NCI-H2171 (cell line): ENCODE measurements around the gene NDC80.
"Not testable (repeated sequence)": the region's sequence is repeated elsewhere in the genome, so short reads cannot be mapped to it uniquely, and the experiment has no call there.

ENCODE experiments used
- DNase-seq: peaks from one replicate; lab custom pipeline; 2025; lab: John Stamatoyannopoulos, UW

NDC80 gene

DNA sequence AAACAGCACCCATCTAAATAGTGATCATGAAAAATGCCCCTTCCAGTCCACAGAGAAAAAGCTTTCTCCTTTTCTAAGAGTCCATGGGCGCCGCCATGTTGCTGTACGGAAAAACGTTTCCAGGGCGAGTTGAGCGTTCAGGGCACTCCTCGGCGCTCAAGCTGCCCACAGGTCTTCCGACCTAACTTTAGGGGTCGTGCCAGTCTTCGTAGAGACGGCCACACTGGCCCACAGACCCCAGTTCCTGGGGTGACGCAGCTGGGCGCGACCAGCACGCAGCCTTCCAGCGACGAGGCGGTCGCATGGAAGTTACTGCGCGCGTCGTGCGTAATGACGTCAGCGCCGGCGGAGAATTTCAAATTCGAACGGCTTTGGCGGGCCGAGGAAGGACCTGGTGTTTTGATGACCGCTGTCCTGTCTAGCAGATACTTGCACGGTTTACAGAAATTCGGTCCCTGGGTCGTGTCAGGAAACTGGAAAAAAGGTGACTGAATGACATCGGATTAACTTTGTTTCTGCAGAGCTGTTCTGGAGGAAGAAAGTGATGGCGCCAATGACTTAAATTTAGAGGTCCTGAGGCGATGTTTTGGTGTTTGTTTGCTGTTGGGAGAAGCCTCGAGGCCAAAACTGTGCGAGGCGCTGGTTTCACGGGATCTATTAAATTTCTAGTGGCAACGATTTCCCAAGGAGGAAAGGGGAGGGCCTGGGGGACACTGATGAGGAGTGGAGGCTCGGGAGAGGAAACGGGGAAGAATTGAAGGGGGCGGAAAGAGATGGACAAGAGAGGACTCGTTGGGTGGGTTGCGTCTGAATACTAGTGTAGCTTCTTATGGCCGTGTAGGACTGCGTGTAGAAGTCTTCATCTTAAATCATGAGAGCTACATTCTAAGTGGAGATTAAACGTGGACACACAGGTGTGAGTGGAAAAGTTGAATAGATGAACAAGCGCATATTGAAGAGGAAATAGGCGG is at the start of gene NDC80, which contains the start of gene METTL4:
TSS of gene NDC80 (plus strand) at position 358 of the 971 bp plus-strand sequence. CDS start 1,429 bp downstream, outside the sequence.
TSS of gene METTL4 (minus strand) at position 306 of the 971 bp plus-strand sequence. CDS start 4,289 bp downstream, outside the sequence.
- peak; percentile 83 for DNase-seq

DNA sequence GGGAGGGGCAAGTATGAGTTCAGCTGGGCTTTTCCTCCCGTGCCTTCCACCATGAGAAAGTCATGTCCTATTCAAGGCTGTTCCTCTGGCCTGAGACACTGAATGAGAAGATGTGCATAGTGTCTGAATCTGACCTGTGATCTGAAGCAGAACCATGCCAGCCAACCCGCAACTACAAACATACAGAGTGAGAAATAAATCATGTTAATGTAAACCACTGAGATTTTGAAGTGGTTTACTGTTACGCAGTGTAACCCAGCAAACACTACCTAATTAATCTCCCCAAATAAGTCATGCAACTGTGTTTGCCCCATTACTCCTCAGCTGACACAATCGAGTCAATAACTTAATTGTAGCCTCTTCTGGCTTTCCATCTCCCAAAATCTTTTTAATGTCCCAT is 49.2 kb upstream of the NDC80 start:
- DNase-seq: no peak

DNA sequence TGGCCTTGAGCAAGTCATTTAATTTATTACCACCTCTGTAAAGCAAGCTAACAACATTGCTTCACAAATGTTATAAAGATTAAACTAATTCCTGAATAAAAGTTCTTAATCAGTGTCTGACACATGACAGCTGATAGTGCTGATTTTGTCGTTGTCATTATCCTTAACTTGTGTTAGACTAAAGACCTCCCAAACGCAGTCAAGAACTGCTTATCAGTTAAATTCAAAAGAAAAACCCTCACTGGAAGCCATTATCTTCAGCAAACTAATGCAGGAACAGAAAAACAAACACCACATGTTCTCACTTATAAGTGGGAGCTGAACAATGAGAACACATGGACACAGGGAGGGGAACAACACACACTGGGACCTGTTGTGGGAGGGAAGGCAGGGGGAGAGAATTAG is 46.6 kb upstream of the NDC80 start:
- DNase-seq: not testable (repeated sequence)

DNA sequence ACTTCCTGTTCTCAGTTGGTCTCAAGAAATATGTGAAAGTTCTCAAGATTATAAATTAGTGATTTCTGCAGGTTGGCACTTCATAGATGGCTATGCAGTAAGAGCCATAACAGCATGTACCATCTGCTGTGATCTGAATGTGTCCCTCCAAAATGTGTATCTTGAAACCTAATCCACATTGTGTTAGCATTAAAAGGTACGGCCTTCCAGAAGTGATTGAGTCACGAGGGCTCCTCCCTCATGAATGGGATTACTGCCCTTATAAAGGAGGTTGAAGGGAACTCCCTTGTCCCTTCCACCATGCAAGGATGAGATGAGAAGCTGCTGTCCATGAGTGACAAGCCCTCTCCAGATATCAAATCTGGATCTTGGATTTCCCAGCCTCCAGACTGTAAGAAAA is 45.0 kb upstream of the NDC80 start:
- DNase-seq: peak; percentile 77

DNA sequence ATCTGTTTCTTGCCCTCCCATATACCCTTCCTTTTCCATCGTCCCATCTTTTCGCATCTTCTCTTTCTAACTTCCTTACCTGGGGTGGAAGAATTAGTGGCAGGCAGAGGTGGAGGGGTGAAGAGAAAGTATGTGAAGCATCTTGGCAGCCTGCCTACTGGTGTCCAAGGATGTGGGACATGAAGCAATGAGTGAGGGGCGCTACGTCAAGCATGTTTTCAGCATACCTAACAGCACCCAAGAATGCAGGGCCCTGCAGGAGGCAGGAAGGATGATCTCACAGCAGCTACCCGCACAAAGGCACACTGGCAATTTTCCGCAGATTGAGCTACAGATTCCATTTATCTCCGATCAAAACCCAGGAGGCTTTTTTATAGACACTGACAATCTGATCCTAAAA is 42.2 kb upstream of the NDC80 start:
- no peak for DNase-seq

DNA sequence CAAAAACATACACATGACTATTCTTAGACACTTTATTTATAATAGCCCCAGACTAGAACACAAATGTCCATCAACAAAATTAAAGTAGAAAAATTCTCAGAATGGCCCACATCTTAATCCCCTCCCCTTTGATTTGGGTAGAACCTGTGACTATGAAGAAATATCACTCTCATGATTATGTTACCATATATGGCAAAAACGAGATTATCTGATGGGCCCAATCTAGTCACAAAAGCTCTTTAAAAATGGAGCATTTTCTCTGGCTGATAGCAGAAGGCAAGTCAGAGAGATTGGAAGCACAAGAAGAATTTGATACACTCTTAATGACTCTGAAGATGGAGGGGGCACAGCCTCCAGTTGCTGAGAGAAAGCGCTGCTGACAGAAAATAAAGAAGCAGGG is 39.6 kb upstream of the NDC80 start:
- no peak for DNase-seq

DNA sequence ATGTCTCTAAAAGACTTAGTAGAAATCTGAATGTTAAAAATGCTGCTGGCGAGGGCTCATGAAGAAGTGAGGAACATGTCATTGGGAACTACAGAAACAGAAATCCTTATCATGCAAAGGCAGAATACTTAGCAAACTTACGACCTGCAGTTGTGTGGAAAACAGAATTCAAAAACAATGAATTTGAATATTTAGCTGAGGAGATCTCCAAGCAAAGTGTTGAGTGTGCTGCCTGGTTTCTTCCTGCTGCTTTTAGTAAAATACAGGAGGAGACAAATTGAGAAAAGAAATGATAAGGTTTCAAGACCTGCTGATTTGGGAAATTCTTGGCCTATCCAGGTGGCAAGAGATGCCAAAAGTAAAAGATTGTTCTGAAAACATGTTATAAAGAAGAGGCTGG is 38.6 kb upstream of the NDC80 start:
- DNase-seq: no peak

DNA sequence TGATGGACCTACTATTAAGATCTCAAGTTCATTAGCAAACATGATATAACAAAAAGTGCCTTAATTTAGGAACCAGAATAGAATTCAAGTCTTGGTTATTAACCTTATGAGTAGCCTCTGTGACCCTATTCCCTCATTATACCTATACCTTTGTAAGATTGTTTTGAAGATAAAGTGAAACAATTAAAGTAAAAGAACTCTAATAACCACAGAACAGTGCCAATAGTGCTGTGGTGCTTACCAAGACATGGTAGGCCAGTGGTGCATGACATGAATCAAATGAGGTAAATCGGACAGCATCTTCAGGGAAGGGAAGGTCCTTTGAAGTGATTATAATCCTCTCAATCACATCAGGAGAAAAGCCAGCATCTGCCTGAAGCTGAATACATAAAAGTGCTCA is 36.5 kb upstream of the NDC80 start:
- no peak for DNase-seq

DNA sequence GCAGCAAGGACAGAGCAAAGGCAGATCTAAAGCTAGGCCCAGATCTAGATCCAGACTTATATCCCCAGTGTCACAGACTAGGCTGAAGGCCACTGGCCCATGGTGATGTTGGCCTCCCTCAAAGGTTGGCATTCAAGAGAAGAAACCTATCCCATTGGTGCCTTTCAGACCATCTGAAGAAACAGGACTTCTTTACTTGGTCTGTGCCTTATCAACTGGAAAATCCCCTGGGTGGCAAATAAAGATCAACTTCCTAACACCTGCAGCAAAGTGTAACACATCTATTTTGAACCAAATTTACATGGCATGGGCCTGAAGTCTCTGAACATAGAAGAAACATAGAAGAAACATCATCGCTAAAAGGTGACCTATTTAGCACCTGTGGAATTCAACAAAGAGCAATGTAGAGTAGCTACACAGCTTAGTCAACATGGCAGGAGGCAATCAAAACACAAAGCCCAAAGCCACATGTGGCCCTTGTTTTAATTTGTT is 35.9 kb upstream of the NDC80 start:
- no peak for DNase-seq

DNA sequence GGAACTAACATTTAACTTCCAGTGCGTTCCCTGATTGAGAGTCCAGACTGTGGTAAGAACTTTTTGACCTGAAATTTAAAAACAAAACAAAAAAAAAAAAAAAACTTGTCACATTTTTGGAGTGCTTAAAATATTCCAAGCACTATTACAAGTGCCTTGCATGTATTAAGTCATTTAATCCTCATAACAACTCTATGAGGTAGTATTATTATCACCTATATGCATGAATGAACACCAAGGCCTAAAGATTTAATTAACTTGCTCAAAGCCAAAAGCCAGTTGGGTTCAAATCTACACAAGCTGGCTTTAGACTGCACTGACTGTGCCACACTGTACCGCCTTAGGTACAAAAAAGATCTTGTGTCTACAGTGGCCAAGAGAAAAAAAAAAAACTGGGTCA is 35.3 kb upstream of the NDC80 start:
- DNase-seq: no peak

DNA sequence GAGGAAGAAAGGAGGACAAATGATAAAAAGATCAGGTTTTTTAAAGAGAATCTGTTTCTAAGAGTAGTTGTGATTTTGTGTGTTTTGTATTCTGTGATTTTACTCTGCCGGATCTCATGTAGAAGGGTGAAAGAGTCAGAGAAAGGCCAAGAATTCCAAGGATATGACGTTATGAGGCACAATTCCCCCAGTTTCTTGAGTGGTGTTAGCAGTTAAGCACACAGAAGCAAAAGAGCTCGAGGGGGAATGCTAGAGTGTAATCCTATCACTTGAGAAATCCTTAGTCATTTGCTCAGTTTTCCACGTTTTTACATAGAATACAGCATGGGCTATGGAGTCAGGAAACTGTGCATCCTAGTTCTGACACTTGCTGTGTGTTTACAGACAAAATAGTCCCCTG is 34.9 kb upstream of the NDC80 start:
- no peak for DNase-seq

DNA sequence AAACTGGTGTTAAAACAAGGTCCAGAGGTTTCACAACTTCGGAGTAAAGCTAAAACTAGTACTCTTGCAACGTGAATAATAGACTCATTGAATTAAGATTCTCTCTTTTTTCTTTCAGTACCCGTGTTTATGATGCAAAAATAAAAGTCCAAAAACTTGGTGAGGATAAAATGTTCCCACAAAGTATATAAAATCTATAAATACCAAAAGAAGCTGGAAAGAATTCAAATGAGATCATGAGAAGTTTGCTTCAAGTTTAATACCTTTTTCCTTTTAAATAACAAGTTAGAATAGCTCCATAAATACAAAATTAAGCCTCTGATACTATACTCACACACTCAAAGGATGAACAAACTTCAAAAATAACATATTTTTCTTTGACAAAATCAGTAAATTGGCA is 34.1 kb upstream of the NDC80 start:
- no peak for DNase-seq

DNA sequence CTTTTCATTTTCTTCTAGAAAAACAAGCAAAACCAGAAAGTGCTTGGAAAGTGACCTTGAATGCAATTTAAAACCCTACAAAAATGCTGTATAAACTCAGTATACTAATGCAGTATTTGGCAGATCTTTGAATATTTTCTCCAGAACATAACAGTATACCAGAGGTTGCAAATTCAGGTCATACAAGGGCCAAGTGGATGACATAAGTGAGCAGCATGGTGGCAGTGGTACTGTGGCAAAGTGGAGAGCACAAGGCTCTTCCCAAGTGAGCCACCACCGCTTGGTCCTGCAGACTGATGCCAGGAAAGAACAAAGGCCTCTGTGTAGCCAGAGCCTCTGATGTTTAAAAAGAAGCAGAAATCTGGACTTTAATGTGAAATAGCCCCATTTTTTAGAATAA is 33.1 kb upstream of the NDC80 start:
- peak; percentile 25 for DNase-seq

DNA sequence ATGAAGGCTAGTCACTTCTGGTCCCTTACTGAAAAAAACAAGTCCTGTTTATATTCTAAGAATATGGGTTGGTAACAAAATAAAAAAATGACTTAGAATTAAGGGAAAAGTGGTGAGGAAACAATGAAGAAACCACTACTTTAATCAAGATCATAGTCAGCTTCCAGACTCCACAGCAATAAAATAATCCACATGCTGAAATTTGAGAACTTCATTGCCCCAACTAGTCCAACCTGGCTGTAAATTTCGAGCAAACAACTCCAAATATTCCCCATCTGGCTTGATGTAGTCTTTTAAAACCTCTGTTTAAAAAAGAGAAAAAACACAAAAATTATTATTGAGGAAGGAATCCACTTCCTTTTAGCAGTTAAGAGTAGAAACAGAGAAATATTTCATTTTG is 32.5 kb upstream of the NDC80 start:
- DNase-seq: peak; percentile 70

DNA sequence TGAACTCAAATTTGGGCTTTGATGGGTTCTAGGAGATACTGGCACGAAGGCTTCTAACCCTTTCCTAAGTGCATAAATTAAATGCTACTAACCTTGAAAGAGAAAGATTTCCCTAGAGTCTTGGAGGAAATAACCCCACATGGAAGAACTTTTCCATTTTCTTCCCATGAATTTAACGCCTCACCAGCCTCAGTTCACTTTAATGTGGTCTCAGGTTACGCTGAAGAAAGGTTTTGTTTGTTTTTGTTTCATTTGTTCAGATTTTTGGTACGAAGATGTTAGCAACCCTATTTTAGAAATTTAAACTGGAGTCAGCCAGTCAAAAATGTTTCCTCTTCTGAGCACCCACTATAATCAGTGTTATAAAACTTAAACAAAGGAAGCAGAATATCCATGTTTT is 30.8 kb upstream of the NDC80 start:
- peak; percentile 73 for DNase-seq

DNA sequence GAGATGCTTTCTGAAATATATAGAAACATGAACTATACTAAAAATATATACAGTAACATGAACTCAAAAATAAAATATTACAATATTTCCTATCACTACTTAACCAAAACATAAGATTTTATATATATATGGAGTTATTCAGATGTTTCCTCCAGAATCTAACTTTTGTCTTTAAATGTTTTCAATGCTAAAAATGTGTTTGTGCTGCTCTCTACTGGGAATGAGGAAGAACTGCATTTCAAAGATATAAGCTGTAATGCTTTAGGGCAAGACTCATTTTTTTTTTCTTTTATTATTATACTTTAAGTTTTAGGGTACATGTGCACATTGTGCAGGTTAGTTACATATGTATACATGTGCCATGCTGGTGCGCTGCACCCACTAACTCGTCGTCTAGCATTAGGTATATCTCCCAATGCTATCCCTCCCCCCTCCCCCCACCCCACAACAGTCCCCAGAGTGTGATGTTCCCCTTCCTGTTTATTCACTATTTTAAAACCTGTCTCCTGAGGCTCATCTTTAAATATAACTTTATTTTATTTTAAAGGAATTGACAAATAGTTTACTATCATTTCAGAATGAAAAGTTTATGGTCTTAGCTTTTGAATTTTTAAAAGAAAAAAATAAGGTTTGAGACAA is 29.3 kb upstream of the NDC80 start:
- DNase-seq: not testable (repeated sequence)

DNA sequence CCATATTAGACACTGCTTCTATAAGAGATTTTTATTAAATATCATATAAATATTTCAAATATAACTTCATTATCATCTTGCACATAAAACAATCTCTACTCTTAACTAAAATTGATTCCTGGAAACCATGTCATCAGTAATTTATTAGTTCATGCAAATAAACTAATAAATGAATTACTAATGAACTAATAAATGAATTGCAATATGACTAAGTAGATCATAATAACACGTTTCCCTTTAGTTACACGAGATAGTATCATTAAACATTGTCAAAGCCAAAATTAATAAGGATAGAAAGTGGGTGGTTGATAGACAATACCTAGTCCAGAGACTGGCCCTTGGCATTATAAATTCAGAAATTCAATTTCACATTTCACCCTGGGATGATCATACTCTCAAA is 26.2 kb upstream of the NDC80 start:
- no peak for DNase-seq

DNA sequence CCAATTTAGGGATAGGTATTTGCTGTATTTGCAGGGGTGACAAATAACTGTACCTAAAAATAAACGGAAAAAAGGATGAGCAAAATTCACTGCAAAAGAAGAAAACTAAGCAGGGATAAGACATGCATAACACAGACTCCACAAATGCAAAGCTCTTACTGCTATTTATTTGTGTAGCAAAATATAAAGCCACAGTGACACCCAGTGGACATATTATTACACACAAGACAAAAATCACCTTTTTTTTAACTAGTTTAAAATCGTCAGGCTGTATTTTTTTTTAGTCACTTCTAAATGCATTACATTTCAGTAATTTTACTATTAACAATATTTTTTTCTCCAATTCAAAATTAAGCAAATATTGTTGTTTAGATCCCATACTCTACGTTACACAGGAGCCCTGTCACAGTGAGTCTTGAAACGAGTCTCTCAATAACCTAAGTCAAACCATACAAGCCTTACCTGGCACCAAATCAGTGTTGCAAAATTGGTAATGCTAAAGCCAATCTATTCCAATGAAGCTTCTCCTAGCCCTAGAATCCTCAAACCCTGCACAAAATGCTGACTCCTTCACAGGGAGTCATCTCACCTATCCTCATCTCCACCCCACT is 23.8 kb upstream of the NDC80 start:
- peak; percentile 60 for DNase-seq

DNA sequence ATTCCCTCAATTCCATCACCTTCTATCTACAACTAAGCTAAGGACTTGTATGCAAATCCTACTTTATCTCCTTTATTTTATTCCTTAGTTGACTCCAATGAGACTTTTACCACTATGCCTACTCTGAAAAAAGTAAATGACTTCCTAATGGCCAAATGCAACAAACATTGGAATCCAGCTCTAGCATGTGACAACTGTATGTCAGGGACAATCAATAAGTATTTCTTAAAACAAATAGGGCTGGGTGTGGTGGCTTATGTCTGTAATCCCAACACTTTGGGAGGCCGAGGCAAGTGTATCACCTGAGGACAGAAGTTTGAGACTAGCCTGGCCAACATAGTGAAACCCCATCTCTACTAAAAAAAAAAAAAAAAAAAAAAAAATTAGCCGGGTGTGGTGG is 21.9 kb upstream of the NDC80 start:
- no peak for DNase-seq

DNA sequence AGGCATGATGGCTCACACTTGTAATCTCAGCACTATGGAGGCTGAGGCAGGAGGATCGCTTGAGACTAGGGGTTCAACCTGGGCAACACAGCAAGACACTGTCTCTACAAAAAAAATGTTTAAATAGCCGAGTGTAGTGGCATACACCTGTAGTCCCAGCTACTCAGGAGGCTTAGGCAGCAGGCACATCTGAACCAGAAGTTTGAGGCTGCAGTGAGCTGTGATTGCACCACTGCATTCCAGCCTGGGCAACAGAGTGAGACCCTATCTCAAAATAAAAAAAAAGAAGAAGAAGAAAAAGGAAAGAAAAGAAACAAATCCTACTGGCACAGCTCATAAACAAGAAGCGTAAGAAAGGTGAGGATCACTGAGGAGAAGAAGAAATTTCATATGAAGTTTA is 19.9 kb upstream of the NDC80 start:
- DNase-seq: no peak

DNA sequence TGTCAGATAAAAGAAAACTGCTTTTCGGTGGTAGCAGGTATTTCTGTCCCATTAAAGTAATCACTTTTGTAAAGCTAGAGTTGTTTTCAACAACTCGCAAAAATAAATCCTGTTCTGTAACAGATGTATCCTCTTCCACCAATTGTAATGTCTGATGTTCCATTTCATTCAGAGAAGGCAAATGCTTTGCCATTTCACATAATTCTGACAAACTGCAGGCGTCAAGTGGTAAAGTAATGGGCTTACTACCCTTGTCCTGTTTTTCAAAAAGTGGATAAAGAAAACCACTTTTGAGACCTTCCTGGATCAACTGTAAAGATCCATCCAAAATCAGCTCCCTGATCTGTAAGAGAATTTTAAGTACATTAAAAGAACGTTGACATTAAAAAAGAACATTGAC is 16.7 kb upstream of the NDC80 start:
- DNase-seq: no peak

DNA sequence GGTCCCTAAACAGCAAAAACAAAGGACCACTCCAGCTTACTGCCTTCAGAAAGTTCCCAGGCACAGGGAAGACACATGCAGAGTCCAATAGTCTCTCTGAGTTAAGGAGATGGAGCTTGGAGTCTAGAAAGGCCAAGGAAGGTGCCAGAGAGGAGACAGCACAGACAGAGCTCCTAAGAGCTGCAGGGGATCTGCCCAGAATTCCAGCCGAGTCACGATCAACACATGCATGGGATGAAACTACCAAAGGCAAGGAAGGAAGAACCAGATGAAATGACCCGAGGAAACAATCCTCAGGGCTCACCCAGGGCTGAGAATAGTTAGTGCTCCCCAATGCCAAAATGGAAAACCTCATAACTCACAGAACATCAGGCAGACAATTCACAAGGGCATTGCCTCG is 15.5 kb upstream of the NDC80 start:
- DNase-seq: no peak

DNA sequence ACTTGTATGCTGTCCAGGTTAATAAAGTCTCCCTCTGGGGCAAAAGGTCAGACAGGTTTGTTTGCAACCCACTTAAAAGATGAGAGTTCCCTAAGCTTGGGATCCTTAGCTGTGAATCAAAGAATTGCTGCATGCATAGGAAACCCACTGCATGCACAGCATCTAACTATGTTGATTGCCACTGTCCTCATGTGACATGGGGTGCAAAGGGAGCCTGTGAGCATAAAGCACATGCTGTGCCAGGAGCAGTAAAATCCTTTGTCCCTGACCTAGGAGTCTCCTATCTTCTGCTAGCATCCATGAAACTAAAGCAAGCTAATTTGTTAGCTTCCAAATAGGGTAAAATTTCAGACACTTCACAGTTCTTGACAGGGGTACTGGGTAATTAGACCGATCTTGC is 13.8 kb upstream of the NDC80 start:
- DNase-seq: no peak
